ENCODE measurements around the gene KIAA1210. TPM values are rescaled to one million over a fixed set of nuclear protein-coding genes. Genes with fewer than 3 reads are reported as not detected.

Gene KIAA1210
- total and polyA plus RNA-seq, 2 of the 4 experiments (the other 2 are of a cell fraction) = not detected

DNA sequence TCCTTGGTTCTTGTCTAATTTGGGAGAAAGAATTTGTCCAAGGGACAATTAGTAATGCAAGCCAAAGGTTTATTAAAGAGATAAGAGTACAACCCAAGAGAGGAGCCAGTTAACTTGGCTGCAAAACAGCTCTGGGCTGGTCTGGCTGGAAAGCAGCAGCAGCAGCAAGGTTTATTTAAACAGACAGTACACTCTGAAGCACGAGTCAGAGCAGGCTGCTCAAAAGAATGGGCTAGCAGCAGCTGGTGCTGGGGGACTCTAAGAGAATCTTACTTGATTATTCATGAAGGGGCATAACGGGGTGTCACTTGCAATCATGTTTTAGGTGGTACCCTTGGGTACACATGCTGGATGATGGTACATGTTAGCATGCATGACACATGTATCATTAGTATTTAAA, 71.9 kb downstream of the KIAA1210 start:
- in situ Hi-C loops (cut with MboI; ENCODE audit: low sequenced_read_pairs) = no loop called here
- H3K4me3 ChIP-seq (ENCODE audit: insufficient read depth, low read depth, low read length) = no peak overlapping the region
- intact Hi-C loops (cut with micrococcal nuclease) = no loop called here
- H2BK120ac ChIP-seq (ENCODE audit: low read depth, low read length) = no peak overlapping the region
- no peaks in the 10 kb centered on the region for H3K36me3 ChIP-seq (ENCODE audit: control insufficient read depth, insufficient read depth, low read length)
- no peak overlapping the region for H2AFZ ChIP-seq (replicated peaks; ENCODE audit: low read length, poor library complexity)
- no peak overlapping the region for H4K91ac ChIP-seq (ENCODE audit: insufficient read depth, low read depth, low read length)
- CTCF ChIA-PET = no interaction called here
- no peak overlapping the region for H2BK5ac ChIP-seq (ENCODE audit: low read depth, low read length, poor library complexity, severe bottlenecking)
- no peak overlapping the region for H2AK5ac ChIP-seq (ENCODE audit: low read depth, low read length)
- H2BK15ac ChIP-seq (ENCODE audit: low read depth, low read length) = no peak overlapping the region
- no TSS peak for BruUV-seq (replicated peaks)
- no peak overlapping the region for H3K56ac ChIP-seq (ENCODE audit: extremely low read depth, insufficient read depth, low read length)
- H4K8ac ChIP-seq (ENCODE audit: low read depth in 2 of 2, low read length in 2 of 2) = no peak overlapping the region
- no peak overlapping the region for H3K9ac ChIP-seq (ENCODE audit: low read depth, low read length)
- no peaks in the 10 kb centered on the region for H4K20me1 ChIP-seq (ENCODE audit: insufficient read depth, low read length)
- H3K4ac ChIP-seq (ENCODE audit: low read depth, low read length) = no peak overlapping the region
- ATAC-seq (ENCODE audit: low read depth) (0 out of 2 replicates have a peak, but pooled peaks have one; percentile 29), DNase-seq (peak; percentile 4)
- H3K79me1 ChIP-seq (ENCODE audit: low read depth in 1 of 2, low read length in 2 of 2) = no peaks in the 10 kb centered on the region
- no peaks in the 10 kb centered on the region for H3K27me3 ChIP-seq (ENCODE audit: control insufficient read depth, insufficient read depth, low read length)
- no peak overlapping the region for H4K5ac ChIP-seq (ENCODE audit: low read depth, low read length)
- H2BK20ac ChIP-seq (ENCODE audit: low read depth, low read length) = no peak overlapping the region
- H2AK9ac ChIP-seq (replicated peaks; ENCODE audit: low read depth, low read length, poor library complexity) = no peak overlapping the region
- no peak overlapping the region for H3K23ac ChIP-seq (ENCODE audit: low read depth, low read length)
- no peaks in the 10 kb centered on the region for H3K4me1 ChIP-seq (ENCODE audit: control insufficient read depth, insufficient read depth, low read length)
- dilution Hi-C loops (cut with HindIII; ENCODE audit: low sequenced_read_pairs, unreplicated experiment) = no loop called here
- TF ChIP-seq POLR2A (IDR thresholded peaks at IDR 0.05; ENCODE audit: low read depth, low read length) (no peak), FOS (IDR thresholded peaks at IDR 0.05; ENCODE audit: low read depth, low read length) (no peak), RAD21 (IDR thresholded peaks at IDR 0.05; ENCODE audit: low read length) (no peak), RFX5 (IDR thresholded peaks at IDR 0.05; ENCODE audit: low read depth, low read length) (no peak), BHLHE40 (IDR thresholded peaks at IDR 0.05; ENCODE audit: low read depth, low read length) (no peak), CEBPB (IDR thresholded peaks at IDR 0.05; ENCODE audit: low read depth, low read length) (no peak), CHD1 (IDR thresholded peaks at IDR 0.05; ENCODE audit: low read depth, low read length) (no peak), MAZ (IDR thresholded peaks at IDR 0.05; ENCODE audit: borderline replicate concordance, low read depth, low read length) (no peak), MXI1 (IDR thresholded peaks at IDR 0.05; ENCODE audit: borderline replicate concordance, low read depth, low read length) (no peak), NFE2L2 (IDR thresholded peaks at IDR 0.05; ENCODE audit: low read depth, low read length) (no peak)
- TF ChIP-seq, protein P1, sequence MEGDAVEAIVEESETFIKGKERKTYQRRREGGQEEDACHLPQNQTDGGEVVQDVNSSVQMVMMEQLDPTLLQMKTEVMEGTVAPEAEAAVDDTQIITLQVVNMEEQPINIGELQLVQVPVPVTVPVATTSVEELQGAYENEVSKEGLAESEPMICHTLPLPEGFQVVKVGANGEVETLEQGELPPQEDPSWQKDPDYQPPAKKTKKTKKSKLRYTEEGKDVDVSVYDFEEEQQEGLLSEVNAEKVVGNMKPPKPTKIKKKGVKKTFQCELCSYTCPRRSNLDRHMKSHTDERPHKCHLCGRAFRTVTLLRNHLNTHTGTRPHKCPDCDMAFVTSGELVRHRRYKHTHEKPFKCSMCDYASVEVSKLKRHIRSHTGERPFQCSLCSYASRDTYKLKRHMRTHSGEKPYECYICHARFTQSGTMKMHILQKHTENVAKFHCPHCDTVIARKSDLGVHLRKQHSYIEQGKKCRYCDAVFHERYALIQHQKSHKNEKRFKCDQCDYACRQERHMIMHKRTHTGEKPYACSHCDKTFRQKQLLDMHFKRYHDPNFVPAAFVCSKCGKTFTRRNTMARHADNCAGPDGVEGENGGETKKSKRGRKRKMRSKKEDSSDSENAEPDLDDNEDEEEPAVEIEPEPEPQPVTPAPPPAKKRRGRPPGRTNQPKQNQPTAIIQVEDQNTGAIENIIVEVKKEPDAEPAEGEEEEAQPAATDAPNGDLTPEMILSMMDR (conservative IDR thresholded peaks at IDR 0.05; ENCODE audit: low read depth, low read length) = no peak
- TF ChIP-seq, protein P2, sequence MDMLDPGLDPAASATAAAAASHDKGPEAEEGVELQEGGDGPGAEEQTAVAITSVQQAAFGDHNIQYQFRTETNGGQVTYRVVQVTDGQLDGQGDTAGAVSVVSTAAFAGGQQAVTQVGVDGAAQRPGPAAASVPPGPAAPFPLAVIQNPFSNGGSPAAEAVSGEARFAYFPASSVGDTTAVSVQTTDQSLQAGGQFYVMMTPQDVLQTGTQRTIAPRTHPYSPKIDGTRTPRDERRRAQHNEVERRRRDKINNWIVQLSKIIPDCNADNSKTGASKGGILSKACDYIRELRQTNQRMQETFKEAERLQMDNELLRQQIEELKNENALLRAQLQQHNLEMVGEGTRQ (IDR thresholded peaks at IDR 0.05; ENCODE audit: low read depth, low read length) = no peak
- 9% methylated on average over 1 of the region's 2 CpGs; no CpG with 5 or more reads in 1 of the 2 experiments for WGBS, 2 experiments (ENCODE audit: extremely low coverage in 2 of 2, insufficient read length in 1 of 2)
- H3K27ac ChIP-seq (ENCODE audit: insufficient read depth, low read length) = no peak overlapping the region
- no peak overlapping the region for H3K14ac ChIP-seq (replicated peaks; ENCODE audit: low read depth, low read length)
- no peaks in the 10 kb centered on the region for H3K9me1 ChIP-seq (ENCODE audit: insufficient read depth, low read length)
- H3K4me2 ChIP-seq (ENCODE audit: low read depth, low read length) = no peak overlapping the region
- H3K9me3 ChIP-seq (ENCODE audit: control insufficient read depth, insufficient read depth, low read length) = no peaks in the 10 kb centered on the region
- H3K18ac ChIP-seq (ENCODE audit: low read depth, low read length) = no peak overlapping the region
- POLR2A ChIA-PET (ENCODE audit: unreplicated experiment) = no interaction called here

Data from IMR-90 (cell line).